Tibial nerve (tissue), 4 donors: Measurements from ENCODE around the gene TLK1. TPM values are rescaled to one million over a fixed set of nuclear protein-coding genes. Genes with fewer than 3 reads are reported as not detected.

ENCODE experiments used
- DNase-seq, 2 donors: peaks; one replicate each; pipeline ENCODE4 v3.0.0-alpha.2; 2019; ENCODE audit warnings: low spot score in 2 of 2
- H3K27ac ChIP-seq, 4 donors: fragments of 200-600 bp; sonication (generic) in 3 of 4; one replicate each; pipeline ENCODE4 v1.5.1; 2017 to 2019; ENCODE audit warnings: mild to moderate bottlenecking in 1 of 4
- H3K27me3 ChIP-seq, 2 donors: fragments of 200-600 bp; sonication (generic) in 1 of 2; one replicate each; pipeline versions ENCODE4 v1.5.1 to v1.6.0; 2017 to 2019
- H3K36me3 ChIP-seq, 3 donors: fragments of 200-600 bp; sonication (generic); one replicate each; pipeline ENCODE4 v1.5.1; 2018 to 2019
- H3K4me1 ChIP-seq, 4 donors: fragments of 200-600 bp; sonication (generic) in 3 of 4; one replicate each; pipeline ENCODE4 v1.5.1; 2017 to 2019
- H3K4me3 ChIP-seq, 4 donors: fragments of 200-600 bp; sonication (generic) in 3 of 4; one replicate each; pipeline ENCODE4 v1.5.1; 2017 to 2019; ENCODE audit warnings: mild to moderate bottlenecking in 1 of 4, moderate library complexity in 1 of 4
- H3K9me3 ChIP-seq, 4 donors: fragments of 200-600 bp; sonication (generic) in 3 of 4; one replicate each; pipeline ENCODE4 v1.5.1; 2017 to 2019
- EP300 ChIP-seq, 2 donors: sonication (generic); formaldehyde crosslinking; IDR thresholded peaks; one replicate each; pipeline ENCODE4 v1.6.1; 2017; ENCODE audit warnings: antibody characterized with exemption in 2 of 2, mild to moderate bottlenecking in 1 of 2
- POLR2A ChIP-seq, 2 donors: fragments of 450-650 bp; IDR thresholded peaks; one replicate each; pipeline ENCODE4 v1.6.1; 2017; ENCODE audit warnings: antibody characterized with exemption in 2 of 2, mild to moderate bottlenecking in 2 of 2, moderate library complexity in 2 of 2
- WGBS, 2 donors: methylation state at CpG; one replicate each; pipeline ENCODE4 v1.1.5; 2018; 5-methylcytosine and 5-hydroxymethylcytosine counted together
- total RNA-seq, 4 donors: library from RNA; depleted of rRNA; stranded (reverse); fragments of >200 nt; gene quantifications; one replicate each; pipeline ENCODE4 v1.1.0, GENCODE V29; 2016
- TF ChIP-seq, protein P1 (sequence below), 5 experiments: fragments of 200-600 bp in 3 of 5; fragments of 450-650 bp in 2 of 5; sonication (generic) in 3 of 5; IDR thresholded peaks; one replicate each; pipeline ENCODE4 v1.5.1; 2016 to 2019; ENCODE audit warnings: antibody characterized with exemption in 5 of 5, mild to moderate bottlenecking in 3 of 5, moderate library complexity in 2 of 5

The TLK1 gene
- total RNA-seq, 4 donors from 2014 or later, result 25.7 to 54.7 (median 45.4) TPM

DNA sequence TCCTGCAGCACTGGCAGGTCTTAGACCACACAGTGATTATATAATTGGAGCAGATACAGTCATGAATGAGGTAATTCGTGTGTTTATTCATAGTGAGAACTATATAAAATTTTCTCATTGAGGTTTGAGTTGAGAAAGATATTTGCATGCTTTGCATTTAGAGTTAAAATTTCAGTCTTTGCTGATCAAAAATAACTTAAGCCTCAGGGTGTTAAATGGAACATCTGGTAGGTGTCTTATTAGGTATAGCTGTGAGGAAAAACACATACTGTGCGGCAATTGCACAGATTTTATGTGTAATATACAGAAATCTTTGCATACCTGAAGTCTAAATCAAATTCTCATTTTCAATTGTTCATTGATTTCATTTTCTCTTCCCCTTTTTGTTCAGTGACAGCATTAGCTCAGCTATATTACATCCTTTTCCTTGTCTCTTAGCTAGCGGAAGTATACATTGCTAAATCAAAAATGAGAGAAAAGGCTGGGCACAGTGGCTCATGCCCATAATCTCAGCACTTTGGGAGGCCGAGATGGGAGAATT lies 210.4 kb downstream of the TLK1 start:
- DNase-seq, result no peak
- TF ChIP-seq POLR2A (IDR thresholded peaks at IDR 0.05) (no peak), EP300 (IDR thresholded peaks at IDR 0.05) (no peak)
- TF ChIP-seq, protein P1, sequence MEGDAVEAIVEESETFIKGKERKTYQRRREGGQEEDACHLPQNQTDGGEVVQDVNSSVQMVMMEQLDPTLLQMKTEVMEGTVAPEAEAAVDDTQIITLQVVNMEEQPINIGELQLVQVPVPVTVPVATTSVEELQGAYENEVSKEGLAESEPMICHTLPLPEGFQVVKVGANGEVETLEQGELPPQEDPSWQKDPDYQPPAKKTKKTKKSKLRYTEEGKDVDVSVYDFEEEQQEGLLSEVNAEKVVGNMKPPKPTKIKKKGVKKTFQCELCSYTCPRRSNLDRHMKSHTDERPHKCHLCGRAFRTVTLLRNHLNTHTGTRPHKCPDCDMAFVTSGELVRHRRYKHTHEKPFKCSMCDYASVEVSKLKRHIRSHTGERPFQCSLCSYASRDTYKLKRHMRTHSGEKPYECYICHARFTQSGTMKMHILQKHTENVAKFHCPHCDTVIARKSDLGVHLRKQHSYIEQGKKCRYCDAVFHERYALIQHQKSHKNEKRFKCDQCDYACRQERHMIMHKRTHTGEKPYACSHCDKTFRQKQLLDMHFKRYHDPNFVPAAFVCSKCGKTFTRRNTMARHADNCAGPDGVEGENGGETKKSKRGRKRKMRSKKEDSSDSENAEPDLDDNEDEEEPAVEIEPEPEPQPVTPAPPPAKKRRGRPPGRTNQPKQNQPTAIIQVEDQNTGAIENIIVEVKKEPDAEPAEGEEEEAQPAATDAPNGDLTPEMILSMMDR (IDR thresholded peaks at IDR 0.05), result no peak
- H3K27me3 ChIP-seq, result no peaks in the 10 kb centered on the region
- H3K27ac ChIP-seq, result no peak overlapping the region
- no peaks in the 10 kb centered on the region for H3K4me1 ChIP-seq
- 91 to 92% methylated on average over 4 of the region's 4 CpGs for WGBS, 2 donors
- no peaks in the 10 kb centered on the region for H3K9me3 ChIP-seq
- H3K36me3 ChIP-seq, result peaks cover 0 to 52% (median 0%) of the 10 kb centered on the region in 3 donors
- H3K4me3 ChIP-seq, result no peak overlapping the region

- Histone ChIP-seq H3K4me1 (no peaks in the 10 kb centered on the region), H3K27me3 (no peaks in the 10 kb centered on the region), H3K36me3 (peaks cover 0 to 43% (median 0%) of the 10 kb centered on the region in 3 donors), H3K4me3 (no peak overlapping the region), H3K27ac (no peak overlapping the region), H3K9me3 (no peaks in the 10 kb centered on the region)
- no peak for TF ChIP-seq POLR2A (IDR thresholded peaks at IDR 0.05)
- TF ChIP-seq EP300 (IDR thresholded peaks at IDR 0.05), result no peak
- TF ChIP-seq, protein P1 (IDR thresholded peaks at IDR 0.05), result no peak
- WGBS, 2 donors, result 76 to 78% methylated on average over 5 of the region's 5 CpGs
- DNase-seq, result no peak
These were observed 211.3 kb downstream of the TLK1 start for GRCh38 chr2:170949415-170949814.

DNA sequence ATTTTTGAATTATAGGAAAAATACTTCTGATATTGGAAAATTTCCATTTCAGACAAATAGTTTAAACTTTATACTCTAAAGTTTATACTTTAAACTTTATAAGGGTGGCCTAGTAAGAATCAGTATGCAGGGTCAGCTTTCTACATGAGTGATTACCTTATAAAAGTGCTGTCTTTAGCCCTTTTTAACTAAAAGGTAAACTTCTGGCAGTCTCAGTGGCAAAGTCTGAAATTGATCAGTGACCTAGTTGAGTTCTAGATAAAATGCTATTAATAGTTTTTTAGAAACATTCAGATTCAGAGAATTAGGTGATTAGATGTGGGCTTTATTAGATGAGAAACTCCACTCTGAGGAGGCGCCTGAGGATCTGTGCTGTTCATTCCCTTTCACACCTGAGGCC lies 216.1 kb downstream of the TLK1 start:
- H3K4me3 ChIP-seq, result no peak overlapping the region
- WGBS, 2 donors, result 92 to 97% methylated on average over 1 of the region's 1 CpG
- peaks cover 0 to 30% (median 0%) of the 10 kb centered on the region in 4 donors for H3K4me1 ChIP-seq
- no peaks in the 10 kb centered on the region for H3K9me3 ChIP-seq
- TF ChIP-seq POLR2A (IDR thresholded peaks at IDR 0.05) (no peak), EP300 (IDR thresholded peaks at IDR 0.05) (no peak)
- TF ChIP-seq, protein P1 (IDR thresholded peaks at IDR 0.05), result no peak
- H3K36me3 ChIP-seq, result no peaks in the 10 kb centered on the region
- H3K27me3 ChIP-seq, result no peaks in the 10 kb centered on the region
- no peak overlapping the region for H3K27ac ChIP-seq
- no peak for DNase-seq

GRCh38 chr2:170943596-170943995 lies 217.1 kb downstream of the TLK1 start:
- peaks cover 0 to 40% (median 0%) of the 10 kb centered on the region in 4 donors for H3K4me1 ChIP-seq
- 84 to 92% methylated on average over 5 to 6 of the region's 6 CpGs for WGBS, 2 donors
- TF ChIP-seq, protein P1 (IDR thresholded peaks at IDR 0.05), result no peak
- TF ChIP-seq EP300 (IDR thresholded peaks at IDR 0.05) (no peak), POLR2A (IDR thresholded peaks at IDR 0.05) (no peak)
- H3K27me3 ChIP-seq, result no peaks in the 10 kb centered on the region
- DNase-seq, result no peak
- no peak overlapping the region for H3K4me3 ChIP-seq
- no peaks in the 10 kb centered on the region for H3K36me3 ChIP-seq
- no peaks in the 10 kb centered on the region for H3K9me3 ChIP-seq
- no peak overlapping the region for H3K27ac ChIP-seq

DNA sequence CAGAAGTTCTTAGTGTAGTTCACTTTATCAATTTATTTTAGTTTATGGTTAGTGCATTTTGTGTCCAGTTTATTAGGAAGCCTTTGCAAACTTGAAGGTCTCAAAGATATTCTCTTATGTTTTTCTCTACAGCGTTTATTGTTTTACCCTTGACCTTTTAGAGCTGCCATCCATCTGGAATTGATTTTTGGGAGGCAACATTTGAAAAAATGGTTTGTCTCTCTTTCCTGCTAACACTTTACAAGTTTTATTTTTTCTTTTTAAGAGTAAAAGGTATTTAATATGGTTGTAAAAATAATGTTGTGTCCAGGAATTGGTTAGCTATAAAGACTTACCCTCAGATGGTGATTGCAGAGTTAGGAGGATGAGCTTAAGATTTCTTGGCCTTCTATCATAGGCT lies 217.7 kb downstream of the TLK1 start:
- TF ChIP-seq EP300 (IDR thresholded peaks at IDR 0.05), result no peak
- TF ChIP-seq, protein P1 (IDR thresholded peaks at IDR 0.05), result no peak
- TF ChIP-seq POLR2A (IDR thresholded peaks at IDR 0.05), result no peak
- H3K9me3 ChIP-seq, result no peaks in the 10 kb centered on the region

More for the DNA sequence above, 217.7 kb downstream of the TLK1 start:
- DNase-seq, result no peak
- H3K4me1 ChIP-seq, result peaks cover 0 to 45% (median 0%) of the 10 kb centered on the region in 4 donors
- H3K4me3 ChIP-seq, result no peak overlapping the region
- H3K36me3 ChIP-seq, result no peaks in the 10 kb centered on the region
- no peaks in the 10 kb centered on the region for H3K27me3 ChIP-seq
- H3K27ac ChIP-seq, result no peak overlapping the region
- 47 to 48% methylated on average over 1 of the region's 1 CpG for WGBS, 2 donors
